Caki2 (cell line): ENCODE data around the gene FSCN2. TPM values are rescaled to one million over a fixed set of nuclear protein-coding genes. Genes with fewer than 3 reads are reported as not detected.
A peak's percentile ranks its signal among the peaks of the same experiment; 100 is the strongest.
"Not testable (repeated sequence)": the region's sequence is repeated elsewhere in the genome, so short reads cannot be mapped to it uniquely, and the experiment has no call there.

Experiments
- DNase-seq: peaks from one replicate; pipeline ENCODE4 v3.0.0-alpha.2; 2015; ENCODE audit warnings: low read depth
- in situ Hi-C: cut with HindIII; loops from 2 replicates; pipeline ENCODE4 v1.10.0; 2016; ENCODE audit warnings: low sequenced_read_pairs, low pct_unique_long_range_greater_than_20kb, mixed read lengths
- total RNA-seq: library from RNA; depleted of rRNA; stranded (reverse); fragments of >200 nt; shearing (Covaris generic); gene quantifications from 2 replicates; pipeline ENCODE4 v1.2.3, GENCODE V29; 2014; ENCODE audit warnings: low replicate concordance; rRNA removed

Gene FSCN2
- total RNA-seq, 1 experiment from 2014 or later: 0.37 TPM

GRCh38 chr17:81578561-81579225, 50.5 kb downstream of the FSCN2 start:
- no peak for DNase-seq
- in situ Hi-C loops: no loop called here

- in situ Hi-C loops: no loop called here
- no peak for DNase-seq
These were observed 51.1 kb downstream of the FSCN2 start for GRCh38 chr17:81579298-81579697.

GRCh38 chr17:81579821-81580321, 51.7 kb downstream of the FSCN2 start:
- in situ Hi-C loops: no loop called here
- DNase-seq: no peak

GRCh38 chr17:81580481-81580880, 52.3 kb downstream of the FSCN2 start:
- no peak for DNase-seq
- in situ Hi-C loops: no loop called here

- in situ Hi-C loops: no loop called here
- DNase-seq: no peak
These were observed 53.6 kb downstream of the FSCN2 start for GRCh38 chr17:81581758-81582157.

- DNase-seq: peak; percentile 38
- in situ Hi-C loops: no loop called here
These were observed 54.2 kb downstream of the FSCN2 start for GRCh38 chr17:81582341-81582740.

GRCh38 chr17:81582749-81583148, 54.6 kb downstream of the FSCN2 start:
- DNase-seq: peak; percentile 50
- in situ Hi-C loops: no loop called here

- in situ Hi-C loops: no loop called here
- no peak for DNase-seq
These were observed 55.6 kb downstream of the FSCN2 start for GRCh38 chr17:81583589-81584342.

- DNase-seq, in situ Hi-C loops: not testable (repeated sequence)
These were observed 56.6 kb downstream of the FSCN2 start for GRCh38 chr17:81584771-81585170.

- DNase-seq: no peak
- in situ Hi-C loops: no loop called here
These were observed 57.9 kb downstream of the FSCN2 start for GRCh38 chr17:81586096-81586495.

Other genes with a start within 250 kb of the FSCN2 start
- gene SLC38A10, start 233.1 kb upstream of the FSCN2 start, total RNA-seq: 77.3 and 85.2 TPM in 2 replicates
- 4.4 and 11.9 TPM in 2 replicates for gene BAHCC1, start 132.9 kb upstream of the FSCN2 start, total RNA-seq
- 3,719 and 3,770 TPM in 2 replicates for gene ACTG1, start 15.6 kb upstream of the FSCN2 start, total RNA-seq
- gene FAAP100, start 24.0 kb downstream of the FSCN2 start, total RNA-seq: 40.5 and 41.5 TPM in 2 replicates
- gene NPLOC4, start 108.7 kb downstream of the FSCN2 start, total RNA-seq: 79.9 and 88.1 TPM in 2 replicates
- gene TSPAN10, start 108.8 kb downstream of the FSCN2 start, total RNA-seq: 9.6 and 18.9 TPM in 2 replicates
- gene PDE6G, start 128.2 kb downstream of the FSCN2 start, total RNA-seq: 1.4 TPM in 1 of 2 replicates, not detected in the other
- gene OXLD1, start 138.2 kb downstream of the FSCN2 start, total RNA-seq: 76.2 and 103 TPM in 2 replicates
- 33.8 and 39.2 TPM in 2 replicates for gene CCDC137, start 138.4 kb downstream of the FSCN2 start, total RNA-seq
- 75.3 and 89.9 TPM in 2 replicates for gene ARL16, start 155.4 kb downstream of the FSCN2 start, total RNA-seq
- 87.1 and 96.6 TPM in 2 replicates for gene HGS, start 155.6 kb downstream of the FSCN2 start, total RNA-seq
- 185 and 238 TPM in 2 replicates for gene MRPL12, start 175.0 kb downstream of the FSCN2 start, total RNA-seq
- gene SLC25A10, start 183.9 kb downstream of the FSCN2 start, total RNA-seq: 93.2 and 105 TPM in 2 replicates